MM.1S (cell line): Measurements from ENCODE around the gene TMEM207.

Source experiments
- DNase-seq: peaks from one replicate; pipeline ENCODE4 v3.0.0-alpha.2; 2015
- H2AFZ ChIP-seq: fragments of 300-600 bp; sonication (generic); 2 replicates; pipeline ENCODE4 v1.6.0; 2016; ENCODE audit warnings: antibody characterized with exemption, low read length
- H3F3A ChIP-seq: fragments of 300-600 bp; sonication (generic); 2 replicates; pipeline ENCODE4 v1.6.1; 2016; ENCODE audit warnings: mild to moderate bottlenecking, antibody characterized with exemption, low read length, moderate library complexity, mixed read lengths; ENCODE audit not compliant: insufficient read depth
- H3K27ac ChIP-seq: fragments of 300-600 bp; sonication (generic); 2 replicates; pipeline ENCODE4 v1.5.1; 2016; ENCODE audit warnings: mild to moderate bottlenecking, low read length
- H3K27me3 ChIP-seq: fragments of 300-600 bp; sonication (generic); replicated peaks from 2 replicates; pipeline ENCODE4 v1.6.0; 2016; ENCODE audit warnings: low read length; ENCODE audit not compliant: insufficient read depth
- H3K36me3 ChIP-seq: fragments of 300-600 bp; sonication (generic); replicated peaks from 2 replicates; pipeline ENCODE4 v1.6.1; 2016; ENCODE audit warnings: mild to moderate bottlenecking, low read length, mixed read lengths; ENCODE audit not compliant: insufficient read depth
- H3K4me1 ChIP-seq: fragments of 300-600 bp; sonication (generic); 2 replicates; pipeline ENCODE4 v1.6.1; 2016; ENCODE audit warnings: low read length, mixed read lengths
- H3K4me2 ChIP-seq: fragments of 300-600 bp; sonication (generic); 2 replicates; pipeline ENCODE4 v1.6.0; 2016; ENCODE audit warnings: low read depth, low read length
- H3K4me3 ChIP-seq: fragments of 300-600 bp; sonication (generic); 2 replicates; pipeline ENCODE4 v1.5.1; 2016; ENCODE audit warnings: low read length, mixed read lengths
- H3K79me2 ChIP-seq: fragments of 300-600 bp; sonication (generic); 2 replicates; pipeline ENCODE4 v1.6.1; 2016; ENCODE audit warnings: mixed run types, low read length, mixed read lengths
- H3K9ac ChIP-seq: fragments of 300-600 bp; sonication (generic); 2 replicates; pipeline ENCODE4 v1.6.1; 2016; ENCODE audit warnings: low read length, mixed read lengths
- H3K9me2 ChIP-seq: fragments of 300-600 bp; sonication (generic); replicated peaks from 2 replicates; pipeline ENCODE4 v1.6.1; 2016; ENCODE audit warnings: mild to moderate bottlenecking, low read length, mixed read lengths; ENCODE audit not compliant: insufficient read depth
- H3K9me3 ChIP-seq: fragments of 300-600 bp; sonication (generic); replicated peaks from 2 replicates; pipeline ENCODE4 v1.6.1; 2016; ENCODE audit warnings: mild to moderate bottlenecking, low read length, mixed read lengths; ENCODE audit not compliant: insufficient read depth
- H4K20me1 ChIP-seq: fragments of 300-600 bp; sonication (generic); 2 replicates; pipeline ENCODE4 v1.6.1; 2016; ENCODE audit warnings: mild to moderate bottlenecking, low read length, moderate library complexity, mixed read lengths; ENCODE audit not compliant: insufficient read depth
- CTCF ChIP-seq: fragments of 300-600 bp; sonication (generic); IDR thresholded peaks from 2 replicates; pipeline ENCODE4 v1.5.1; 2016; ENCODE audit warnings: antibody characterized with exemption, low read length, mixed read lengths
- EZH2 ChIP-seq: fragments of 300-600 bp; sonication (generic); optimal IDR thresholded peaks from 2 replicates; pipeline ENCODE3; 2017; ENCODE audit warnings: low read depth, mild to moderate bottlenecking, antibody characterized with exemption, low read length, mixed read lengths
- EZH2phosphoT487 ChIP-seq: fragments of 300-600 bp; sonication (generic); IDR thresholded peaks from 2 replicates; pipeline ENCODE4 v1.6.1; 2018; ENCODE audit warnings: antibody characterized with exemption, low read length

Gene TMEM207

GRCh38 chr3:190494907-190495306 lies 45.2 kb upstream of the TMEM207 start:
- no peak for DNase-seq
- Histone ChIP-seq H3K4me3 (no peak overlapping the region), H3K27ac (no peak overlapping the region), H4K20me1 (no peaks in the 10 kb centered on the region), H3K36me3 (no peaks in the 10 kb centered on the region), H3K4me2 (no peak overlapping the region), H3K9me3 (no peaks in the 10 kb centered on the region), H3K9me2 (no peaks in the 10 kb centered on the region), H2AFZ (no peak overlapping the region), H3F3A (no peaks in the 10 kb centered on the region), H3K9ac (no peak overlapping the region), H3K27me3 (peaks cover 51% of the 10 kb centered on the region), H3K79me2 (no peaks in the 10 kb centered on the region), H3K4me1 (no peaks in the 10 kb centered on the region)
- TF ChIP-seq CTCF (no peak), EZH2 (no peak), EZH2phosphoT487 (no peak)

DNA sequence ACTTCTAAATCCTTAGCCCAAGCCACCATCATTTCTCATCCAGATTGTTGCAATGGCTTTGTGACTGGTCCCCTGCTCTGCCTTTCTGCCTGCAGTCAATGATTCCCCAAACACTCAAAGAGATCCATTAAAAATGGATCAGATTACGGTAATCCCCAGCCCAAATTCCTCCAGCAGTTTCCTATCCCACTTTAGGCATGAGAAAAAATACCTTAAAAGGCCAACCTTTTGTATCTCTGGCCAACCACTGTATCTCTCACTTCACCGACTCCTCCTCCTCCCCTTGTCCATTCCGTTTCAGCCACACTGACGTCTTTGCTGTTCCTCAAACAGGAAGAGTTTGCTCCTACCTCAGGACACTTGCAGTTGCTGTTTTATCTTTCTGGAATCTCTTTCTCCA lies 43.3 kb upstream of the TMEM207 start:
- H3K4me2 ChIP-seq, result no peak overlapping the region
- no peak overlapping the region for H3K9ac ChIP-seq
- no peaks in the 10 kb centered on the region for H3K9me3 ChIP-seq
- H3K4me1 ChIP-seq, result no peaks in the 10 kb centered on the region
- H4K20me1 ChIP-seq, result no peaks in the 10 kb centered on the region
- H3K27me3 ChIP-seq, result peaks cover 61% of the 10 kb centered on the region
- TF ChIP-seq CTCF, result no peak
- H3K36me3 ChIP-seq, result no peaks in the 10 kb centered on the region
- H3K79me2 ChIP-seq, result no peaks in the 10 kb centered on the region
- H3K9me2 ChIP-seq, result no peaks in the 10 kb centered on the region
- DNase-seq, result no peak
- H2AFZ ChIP-seq, result no peak overlapping the region
- H3K27ac ChIP-seq, result no peak overlapping the region
- H3K4me3 ChIP-seq, result no peak overlapping the region
- no peaks in the 10 kb centered on the region for H3F3A ChIP-seq

- Histone ChIP-seq H3F3A (no peaks in the 10 kb centered on the region), H3K4me3 (no peak overlapping the region), H3K36me3 (no peaks in the 10 kb centered on the region), H3K4me1 (no peaks in the 10 kb centered on the region), H2AFZ (no peak overlapping the region), H3K27ac (no peak overlapping the region), H3K9ac (no peak overlapping the region), H3K9me3 (no peaks in the 10 kb centered on the region), H3K27me3 (peaks cover 65% of the 10 kb centered on the region), H4K20me1 (no peaks in the 10 kb centered on the region), H3K79me2 (no peaks in the 10 kb centered on the region), H3K9me2 (no peaks in the 10 kb centered on the region), H3K4me2 (no peak overlapping the region)
- DNase-seq, result no peak
- TF ChIP-seq EZH2phosphoT487 (no peak), EZH2 (no peak), CTCF (no peak)
Observed at GRCh38 chr3:190492129-190492528, 42.4 kb upstream of the TMEM207 start.
